ENCODE results near the gene BIN1.

Gene BIN1

DNA sequence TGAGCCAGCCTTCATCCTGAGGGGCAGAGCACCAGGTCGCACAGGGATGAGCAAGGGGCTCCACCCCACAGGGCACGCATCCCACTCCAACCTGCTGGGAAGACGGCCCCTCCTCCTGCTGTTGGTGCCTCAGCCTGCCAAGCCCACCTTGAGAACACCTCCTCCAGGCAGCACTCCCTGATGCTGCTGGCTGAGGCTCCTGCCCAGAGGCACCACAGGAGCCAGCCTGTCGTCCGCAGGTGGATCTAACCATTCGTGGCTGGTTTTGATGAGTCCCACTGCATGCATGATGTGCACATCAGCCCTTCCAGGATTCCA, 58.4 kb downstream of the BIN1 start:
- Histone ChIP-seq H3K27ac (peak overlapping the region in 1 of 11 experiments; percentile 17; a peak in 1 of 22 replicates), H3K4me2 (no peak overlapping the region), H4K20me1 (peaks cover 0 to 47% (median 34%) of the 10 kb centered on the region in 11 experiments; a peak in 19 of 22 replicates), H3K4me1 (peaks cover 24 to 43% (median 41%) of the 10 kb centered on the region in 10 experiments), H3K27me3 (no peaks in the 10 kb centered on the region), H3K4me3 (no peak overlapping the region), H3K36me3 (peaks cover 13 to 50% (median 28%) of the 10 kb centered on the region in 11 experiments), H3K9ac (no peak overlapping the region), H3K9me3 (replicated peaks in 1 of 11) (peaks cover 0 to 6% (median 0%) of the 10 kb centered on the region in 11 experiments; a peak in 2 of 22 replicates)
- no peak for TF ChIP-seq Cebpa-rat (IDR thresholded peaks at IDR 0.05)

DNA sequence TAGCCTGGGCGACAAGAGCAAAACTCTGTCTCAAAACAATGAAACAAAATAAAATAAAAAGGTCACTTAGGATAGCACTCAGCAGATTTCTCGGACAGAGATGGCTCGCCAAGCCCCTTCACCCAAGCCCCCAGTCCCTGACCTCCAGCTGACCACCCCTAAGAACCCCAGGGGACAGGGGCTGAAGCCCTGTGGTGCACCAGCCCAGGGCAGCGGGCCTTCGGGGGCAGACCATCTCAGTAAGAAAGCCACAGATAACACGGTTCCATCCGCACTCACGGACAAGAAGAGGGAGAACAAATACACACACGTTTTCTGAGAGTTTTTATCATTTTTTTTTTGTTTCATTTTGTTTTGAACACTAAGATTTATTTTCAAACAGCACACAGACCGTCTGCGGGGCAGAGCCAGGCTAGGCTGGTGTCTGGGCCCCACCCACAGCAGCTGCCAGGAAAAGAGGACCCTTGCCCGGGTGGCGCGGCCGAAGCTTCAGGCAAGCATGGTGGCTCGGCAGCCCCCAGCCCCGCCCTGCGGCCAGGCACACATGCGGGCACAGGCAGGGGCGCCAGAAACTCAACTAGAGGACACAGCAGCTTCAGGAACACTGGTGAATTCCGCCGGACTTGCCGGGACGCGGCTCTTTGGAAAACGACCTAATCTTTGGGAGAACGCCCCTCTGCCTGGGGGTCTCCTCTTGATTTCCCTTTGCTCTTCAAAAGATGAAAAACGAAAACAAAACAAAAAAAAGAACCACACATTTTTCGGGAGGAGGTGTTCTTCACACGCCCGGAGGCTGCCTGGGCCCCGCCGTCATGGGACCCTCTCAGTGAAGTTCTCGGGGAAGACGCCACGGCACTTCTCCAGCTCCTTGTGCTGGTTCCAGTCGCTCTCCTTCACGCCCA, 59.0 kb downstream of the BIN1 start:
- Histone ChIP-seq H3K9ac (no peak overlapping the region), H3K4me2 (no peak overlapping the region), H3K4me1 (peaks cover 17 to 43% (median 40%) of the 10 kb centered on the region in 10 experiments), H3K4me3 (no peak overlapping the region), H3K9me3 (replicated peaks in 1 of 11) (peaks cover 0 to 6% (median 0%) of the 10 kb centered on the region in 11 experiments; a peak in 2 of 22 replicates), H3K36me3 (peaks cover 13 to 46% (median 28%) of the 10 kb centered on the region in 11 experiments), H4K20me1 (peaks cover 0 to 41% (median 28%) of the 10 kb centered on the region in 11 experiments; a peak in 19 of 22 replicates), H3K27ac (no peak overlapping the region), H3K27me3 (no peaks in the 10 kb centered on the region)
- no peak for TF ChIP-seq Cebpa-rat (IDR thresholded peaks at IDR 0.05)

- peaks cover 8 to 43% (median 39%) of the 10 kb centered on the region in 10 experiments for H3K4me1 ChIP-seq
- H3K4me3 ChIP-seq: no peak overlapping the region
- no peak overlapping the region for H3K4me2 ChIP-seq
- no peak overlapping the region for H3K9ac ChIP-seq
- no peak for TF ChIP-seq Cebpa-rat (IDR thresholded peaks at IDR 0.05)
- peaks cover 0 to 32% (median 19%) of the 10 kb centered on the region in 11 experiments; a peak in 19 of 22 replicates for H4K20me1 ChIP-seq
- H3K36me3 ChIP-seq: peaks cover 13 to 46% (median 28%) of the 10 kb centered on the region in 11 experiments
- H3K27me3 ChIP-seq: no peaks in the 10 kb centered on the region
- no peak overlapping the region for H3K27ac ChIP-seq
- peaks cover 0 to 6% (median 0%) of the 10 kb centered on the region in 11 experiments; a peak in 2 of 22 replicates for H3K9me3 ChIP-seq (replicated peaks in 1 of 11)
Observed at GRCh38 chr2:127047054-127047453, 59.9 kb downstream of the BIN1 start.

GRCh38 chr2:127046579-127046978, 60.4 kb downstream of the BIN1 start:
- H3K9me3 ChIP-seq (replicated peaks in 1 of 11): peaks cover 0 to 6% (median 0%) of the 10 kb centered on the region in 11 experiments; a peak in 2 of 22 replicates
- H3K4me2 ChIP-seq: no peak overlapping the region
- no peaks in the 10 kb centered on the region for H3K27me3 ChIP-seq
- peaks cover 13 to 46% (median 28%) of the 10 kb centered on the region in 11 experiments for H3K36me3 ChIP-seq
- no peak overlapping the region for H3K4me3 ChIP-seq
- TF ChIP-seq Cebpa-rat (IDR thresholded peaks at IDR 0.05): no peak
- H3K4me1 ChIP-seq: peaks cover 4 to 43% (median 37%) of the 10 kb centered on the region in 10 experiments
- H3K9ac ChIP-seq: no peak overlapping the region
- H3K27ac ChIP-seq: no peak overlapping the region
- peaks cover 0 to 28% (median 14%) of the 10 kb centered on the region in 11 experiments; a peak in 19 of 22 replicates for H4K20me1 ChIP-seq

DNA sequence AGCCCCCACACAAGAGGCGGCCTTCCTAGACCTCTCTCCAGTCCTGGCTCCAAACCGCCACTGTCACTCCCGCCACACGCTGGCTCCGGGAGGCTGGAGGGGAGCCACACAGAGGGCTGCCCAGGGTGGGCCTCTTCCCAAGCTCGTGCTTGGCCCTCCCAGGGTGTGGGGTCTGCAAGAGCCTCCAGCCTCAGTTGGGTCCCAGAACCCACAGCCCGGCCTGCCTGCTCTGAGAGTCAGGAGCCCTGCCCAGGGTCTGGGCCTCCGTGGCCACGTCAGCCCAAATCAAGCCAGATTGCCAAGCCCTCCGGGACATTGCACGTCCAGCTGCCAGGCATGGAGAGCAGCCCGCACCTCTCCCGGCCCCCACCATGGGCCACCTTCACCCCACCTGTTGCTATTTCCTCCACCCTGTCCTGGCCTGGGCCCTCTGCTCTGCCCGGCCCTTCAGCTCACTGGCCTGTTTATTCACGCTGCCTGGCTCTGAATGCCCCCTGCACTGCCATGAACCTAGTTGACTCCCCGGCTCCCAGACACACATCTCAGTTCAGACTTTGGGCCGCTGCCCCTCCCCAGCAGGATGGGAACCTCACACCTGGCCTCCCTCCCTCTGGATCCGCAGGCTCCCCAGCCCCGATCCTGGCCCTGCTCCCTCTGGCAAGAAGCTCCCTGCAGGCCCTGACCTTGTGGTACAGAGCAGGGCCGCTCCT, 61.0 kb downstream of the BIN1 start:
- H3K4me3 ChIP-seq: no peak overlapping the region
- H3K4me1 ChIP-seq: peaks cover 0 to 43% (median 33%) of the 10 kb centered on the region in 10 experiments; a peak in 18 of 20 replicates
- peaks cover 0 to 21% (median 8%) of the 10 kb centered on the region in 11 experiments; a peak in 18 of 22 replicates for H4K20me1 ChIP-seq
- H3K27ac ChIP-seq: no peak overlapping the region; a peak in 1 of 22 replicates
- no peak for TF ChIP-seq Cebpa-rat (IDR thresholded peaks at IDR 0.05)
- no peaks in the 10 kb centered on the region for H3K27me3 ChIP-seq
- H3K9ac ChIP-seq: no peak overlapping the region
- no peak overlapping the region for H3K4me2 ChIP-seq
- peaks cover 13 to 40% (median 28%) of the 10 kb centered on the region in 11 experiments for H3K36me3 ChIP-seq
- H3K9me3 ChIP-seq (replicated peaks in 1 of 11): peaks cover 0 to 6% (median 0%) of the 10 kb centered on the region in 11 experiments; a peak in 2 of 22 replicates

- peaks cover 0 to 13% (median 0%) of the 10 kb centered on the region in 11 experiments; a peak in 7 of 22 replicates for H4K20me1 ChIP-seq
- no peak overlapping the region for H3K4me2 ChIP-seq
- no peak overlapping the region for H3K4me3 ChIP-seq
- peaks cover 0 to 6% (median 0%) of the 10 kb centered on the region in 11 experiments; a peak in 2 of 22 replicates for H3K9me3 ChIP-seq (replicated peaks in 1 of 11)
- no peaks in the 10 kb centered on the region for H3K27me3 ChIP-seq
- H3K9ac ChIP-seq: no peak overlapping the region
- H3K36me3 ChIP-seq: peaks cover 13 to 36% (median 28%) of the 10 kb centered on the region in 11 experiments
- H3K4me1 ChIP-seq: peaks cover 3 to 43% (median 33%) of the 10 kb centered on the region in 10 experiments
- no peak overlapping the region for H3K27ac ChIP-seq
- no peak for TF ChIP-seq Cebpa-rat (IDR thresholded peaks at IDR 0.05)
Observed at GRCh38 chr2:127044977-127045661, 61.8 kb downstream of the BIN1 start.

GRCh38 chr2:127044165-127044718, 62.7 kb downstream of the BIN1 start:
- no peak overlapping the region for H3K4me3 ChIP-seq
- H3K36me3 ChIP-seq: peaks cover 13 to 28% (median 24%) of the 10 kb centered on the region in 11 experiments
- no peak overlapping the region for H3K9ac ChIP-seq
- H3K4me2 ChIP-seq: no peak overlapping the region
- no peak overlapping the region for H3K27ac ChIP-seq
- TF ChIP-seq Cebpa-rat (IDR thresholded peaks at IDR 0.05): no peak
- peaks cover 0 to 6% (median 0%) of the 10 kb centered on the region in 11 experiments; a peak in 2 of 22 replicates for H3K9me3 ChIP-seq (replicated peaks in 1 of 11)
- H4K20me1 ChIP-seq: peaks cover 0 to 9% (median 0%) of the 10 kb centered on the region in 11 experiments; a peak in 3 of 22 replicates
- peaks cover 11 to 44% (median 35%) of the 10 kb centered on the region in 10 experiments for H3K4me1 ChIP-seq
- H3K27me3 ChIP-seq: no peaks in the 10 kb centered on the region

Data from BLaER1 treated with 17β-estradiol and CSF1 and Interleukin-3, amounts not matched to agents 10 nM and 100 nM (cell line).